HG03103 (cell line): Measurements from ENCODE around the gene OXCT1.
A peak's percentile ranks its signal among the peaks of the same experiment; 100 is the strongest.
"Not testable (repeated sequence)": the region's sequence is repeated elsewhere in the genome, so short reads cannot be mapped to it uniquely, and the experiment has no call there.

Experiments used
- ATAC-seq: cut with Tn5 transposase; IDR thresholded peaks from one replicate; pipeline ENCODE4 v1.9.1; 2021; ENCODE audit warnings: low read depth; ENCODE audit not compliant: unreplicated experiment

Gene OXCT1

DNA sequence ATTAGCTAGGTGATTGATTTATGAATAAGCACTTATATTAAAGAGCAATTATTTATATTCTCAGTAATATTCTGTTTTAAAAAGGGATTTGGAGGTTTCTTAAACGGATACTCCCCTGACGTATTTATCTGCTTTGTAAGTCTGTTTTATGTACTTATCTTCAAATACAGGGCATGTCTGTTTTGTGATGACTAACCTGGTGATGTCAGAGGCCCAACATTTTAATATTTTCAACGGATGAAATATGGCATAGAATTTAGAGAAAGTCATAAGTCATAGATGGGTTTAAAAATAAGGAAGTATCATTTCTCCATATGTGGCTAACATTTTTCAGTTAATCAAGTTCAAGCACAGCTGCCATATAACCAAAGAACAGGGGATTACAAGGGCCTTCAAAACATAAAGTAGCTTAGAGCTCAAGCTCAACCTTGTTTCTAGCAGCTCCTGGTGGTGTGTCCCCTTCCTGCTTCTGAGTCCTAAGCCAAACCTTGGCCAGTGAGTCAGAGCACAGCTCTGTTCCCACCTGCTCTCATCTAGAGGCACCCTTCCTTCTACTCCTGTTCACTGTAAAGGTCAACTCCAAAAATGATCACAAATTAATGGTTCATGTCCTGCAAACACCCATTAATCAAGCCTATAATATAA, 131.4 kb downstream of the OXCT1 start:
- no peak for ATAC-seq

DNA sequence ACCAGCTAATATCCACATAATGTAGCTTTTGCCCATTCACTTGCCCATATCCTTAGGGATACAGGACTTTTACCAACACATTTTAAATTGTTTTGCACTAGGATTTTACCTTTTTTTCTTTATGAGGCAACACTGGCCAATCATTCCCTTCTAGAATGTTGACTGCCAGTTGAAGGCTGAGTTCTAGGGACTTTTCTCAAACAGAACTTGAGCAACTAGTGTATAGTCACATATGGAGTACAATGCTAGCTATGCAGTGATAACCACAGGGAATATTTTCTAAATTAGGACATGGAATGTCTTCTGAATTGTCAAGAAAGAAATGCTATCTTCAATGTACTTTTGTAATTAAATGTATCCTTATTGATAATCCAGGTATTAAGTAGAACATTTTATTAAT, 133.6 kb downstream of the OXCT1 start:
- ATAC-seq: no peak

DNA sequence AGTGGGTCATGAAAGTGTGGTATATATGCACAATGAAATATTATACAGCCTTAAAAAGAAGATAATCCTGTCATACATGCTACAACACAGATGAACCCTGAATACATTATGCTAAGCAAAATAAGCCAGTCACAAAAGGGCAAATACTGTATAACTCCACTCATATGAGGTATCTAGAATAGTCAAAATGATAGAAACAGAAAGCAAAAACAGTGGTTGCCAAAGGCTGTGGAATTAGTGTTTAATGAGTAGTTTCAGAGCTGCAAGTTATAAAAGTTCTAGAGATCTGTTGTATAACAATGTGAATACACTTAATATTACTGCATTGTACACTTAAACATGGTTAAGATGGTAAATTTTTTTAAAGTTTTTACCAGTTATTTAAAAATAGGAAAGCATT, 135.0 kb downstream of the OXCT1 start:
- no peak for ATAC-seq

DNA sequence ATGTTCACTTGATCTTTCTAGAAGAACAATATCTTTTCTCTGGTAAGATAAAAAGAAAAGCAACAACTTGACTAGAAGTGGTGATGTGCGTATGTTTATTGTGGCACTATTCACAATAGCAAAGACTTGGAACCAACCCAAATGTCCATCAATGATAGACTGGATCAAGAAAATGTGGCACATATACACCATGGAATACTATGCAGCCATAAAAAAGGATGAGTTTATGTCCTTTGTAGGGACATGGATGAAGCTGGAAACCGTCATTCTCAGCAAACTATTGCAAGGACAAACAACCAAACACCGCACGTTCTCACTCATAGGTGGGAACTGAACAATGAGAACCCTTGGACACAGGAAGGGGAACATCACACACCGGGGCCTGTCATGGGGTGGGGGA, 140.8 kb downstream of the OXCT1 start:
- ATAC-seq: not testable (repeated sequence)

DNA sequence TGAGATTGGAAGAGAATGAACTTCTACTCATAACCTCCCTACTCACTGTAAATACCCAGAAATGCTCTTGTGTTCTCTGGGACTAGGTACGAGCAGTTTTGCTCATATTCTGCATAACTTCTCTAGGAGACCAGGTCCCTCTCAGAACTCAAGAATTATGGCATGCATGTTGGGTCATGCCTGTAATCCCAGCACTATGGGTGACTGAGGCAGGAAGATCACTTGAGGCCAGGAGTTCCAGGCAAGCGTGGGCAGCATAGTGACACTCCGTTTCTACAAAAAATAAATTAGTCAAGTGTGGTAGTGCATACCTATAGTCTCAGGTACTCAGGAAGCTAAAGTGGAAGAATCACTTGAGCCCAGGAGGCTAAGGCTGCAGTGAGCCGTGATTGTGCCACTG, 141.9 kb downstream of the OXCT1 start:
- ATAC-seq: no peak

DNA sequence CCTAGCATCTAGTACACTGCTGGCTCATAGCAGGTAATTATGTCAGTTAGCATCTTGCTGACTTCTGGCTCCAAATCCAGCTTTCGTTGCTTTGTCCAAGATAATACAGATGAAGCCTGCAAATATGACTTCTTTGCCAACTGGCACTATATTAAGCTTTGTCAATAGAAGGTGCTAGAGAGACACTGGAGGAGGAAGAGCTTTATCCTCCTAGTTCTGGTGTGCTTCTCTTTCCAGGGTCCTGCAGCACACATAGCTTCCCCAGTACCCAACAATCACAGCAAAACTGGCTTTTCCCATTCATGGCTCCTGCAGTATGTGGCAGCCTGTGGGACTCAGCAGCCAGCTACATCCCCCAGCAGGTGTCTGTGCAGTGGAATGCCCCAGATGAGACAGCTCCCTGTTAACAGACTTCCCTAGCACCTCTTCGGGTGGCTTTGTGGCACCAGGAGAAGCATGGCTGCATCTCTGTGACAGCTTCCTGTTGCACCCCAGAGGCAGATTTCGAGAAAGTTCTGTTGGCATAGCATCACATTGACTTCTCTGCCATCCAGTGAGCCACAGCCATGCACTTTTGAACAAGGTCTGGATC, 147.8 kb downstream of the OXCT1 start:
- ATAC-seq: no peak

DNA sequence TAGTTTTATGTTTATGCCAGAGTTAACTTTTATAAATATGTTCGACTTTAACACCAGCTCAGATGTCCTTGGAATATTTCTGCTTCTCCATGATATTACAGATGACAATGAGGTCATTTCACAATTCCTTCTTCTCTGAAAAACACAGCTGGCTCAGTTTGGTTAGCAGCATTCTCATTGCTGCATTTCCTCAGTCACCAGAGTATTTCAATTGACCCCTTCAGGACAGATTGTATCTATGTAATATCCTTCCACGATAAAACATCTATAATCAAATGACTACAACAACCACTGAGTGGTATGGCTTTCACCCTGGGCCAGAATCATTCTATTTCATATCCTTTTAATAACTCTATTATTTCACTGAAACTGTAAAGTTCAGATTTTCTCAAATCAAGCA, 148.7 kb downstream of the OXCT1 start:
- no peak for ATAC-seq

DNA sequence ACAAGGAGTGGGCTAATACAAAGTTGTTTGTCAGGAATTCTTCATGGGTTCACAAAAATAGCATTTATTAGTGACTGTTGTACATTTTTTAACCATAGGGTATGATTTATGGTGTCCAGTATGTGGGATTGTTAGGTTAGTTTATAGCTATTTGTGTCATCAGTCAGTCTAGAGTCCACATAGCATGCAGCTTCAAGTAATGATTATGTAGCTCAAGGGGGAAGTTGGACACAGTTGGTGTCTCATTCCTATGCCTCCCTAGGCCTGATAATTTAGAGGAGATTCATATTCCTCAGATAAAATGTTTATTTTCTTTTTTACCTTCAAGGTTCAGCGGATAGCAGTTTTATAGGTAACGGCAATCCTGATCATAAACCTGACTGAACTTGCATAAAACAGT, 153.8 kb downstream of the OXCT1 start:
- ATAC-seq: no peak

DNA sequence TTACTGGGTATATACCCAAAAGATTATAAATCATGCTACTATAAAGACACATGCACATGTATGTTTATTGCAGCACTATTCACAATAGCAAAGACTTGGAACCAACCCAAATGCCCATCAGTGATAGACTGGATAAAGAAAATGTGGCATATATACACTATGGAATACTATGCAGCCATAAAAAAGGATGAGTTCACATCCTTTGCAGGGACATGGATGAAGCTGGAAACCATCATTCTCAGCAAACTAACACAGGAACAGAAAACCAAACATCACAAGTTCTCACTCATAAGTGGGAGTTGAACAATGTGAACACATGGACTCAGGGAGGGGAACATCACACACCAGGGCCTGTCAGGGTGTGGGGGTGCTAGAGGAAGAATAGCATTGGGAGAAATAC, 155.8 kb downstream of the OXCT1 start:
- not testable (repeated sequence) for ATAC-seq

DNA sequence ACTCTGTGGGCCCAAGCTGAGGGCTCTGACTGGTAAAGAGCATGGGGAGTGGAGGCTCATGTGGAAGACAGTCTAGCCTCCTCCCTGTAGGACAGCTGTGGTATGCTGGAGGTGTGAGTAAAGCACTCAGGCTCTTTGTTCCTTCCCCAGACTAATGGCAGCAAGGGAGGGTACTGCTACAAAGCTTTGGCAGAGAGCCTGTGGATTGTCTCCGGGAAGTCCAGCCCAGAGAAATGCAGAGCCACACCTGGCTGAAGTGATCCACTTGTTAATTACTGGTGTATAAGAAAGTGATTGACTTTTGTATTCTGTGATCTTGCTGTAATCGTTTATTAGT, 161.7 kb downstream of the OXCT1 start:
- no peak for ATAC-seq

DNA sequence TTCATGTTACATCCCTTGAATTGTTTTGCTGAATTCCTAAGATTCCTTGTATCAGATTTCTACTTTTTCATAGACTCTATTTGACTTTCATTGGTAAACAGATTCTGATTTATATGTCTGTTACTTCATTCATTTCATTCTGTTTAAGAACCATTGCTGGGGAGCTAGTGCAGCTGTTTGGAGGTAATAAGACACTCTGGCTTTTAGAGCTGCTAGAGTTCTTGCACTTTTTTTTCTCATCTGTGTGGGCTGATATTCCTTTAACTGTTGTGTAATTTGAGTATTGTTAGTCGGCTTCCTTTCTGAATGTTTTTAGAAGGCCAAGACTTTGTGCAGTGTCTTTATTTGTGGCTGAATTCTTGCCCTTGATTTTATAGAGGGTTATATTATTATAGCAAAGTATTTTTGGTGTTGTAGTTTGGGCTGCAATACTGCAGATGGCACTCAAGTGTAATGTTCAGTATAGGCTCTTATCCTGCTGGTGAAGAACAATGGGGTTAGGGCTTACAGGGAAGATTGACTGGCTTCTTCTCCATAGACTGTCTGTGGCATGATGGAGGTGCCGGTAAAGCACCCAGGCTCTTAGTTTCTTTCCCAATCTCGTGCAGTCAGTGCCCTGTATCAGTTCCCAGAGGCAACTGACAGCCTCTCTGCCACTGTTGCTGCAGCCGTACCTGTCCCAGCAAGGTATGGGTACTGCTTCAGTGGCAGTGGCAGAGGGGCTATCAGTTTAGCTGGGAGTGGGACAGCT, 162.2 kb downstream of the OXCT1 start:
- ATAC-seq: peak; percentile 73

DNA sequence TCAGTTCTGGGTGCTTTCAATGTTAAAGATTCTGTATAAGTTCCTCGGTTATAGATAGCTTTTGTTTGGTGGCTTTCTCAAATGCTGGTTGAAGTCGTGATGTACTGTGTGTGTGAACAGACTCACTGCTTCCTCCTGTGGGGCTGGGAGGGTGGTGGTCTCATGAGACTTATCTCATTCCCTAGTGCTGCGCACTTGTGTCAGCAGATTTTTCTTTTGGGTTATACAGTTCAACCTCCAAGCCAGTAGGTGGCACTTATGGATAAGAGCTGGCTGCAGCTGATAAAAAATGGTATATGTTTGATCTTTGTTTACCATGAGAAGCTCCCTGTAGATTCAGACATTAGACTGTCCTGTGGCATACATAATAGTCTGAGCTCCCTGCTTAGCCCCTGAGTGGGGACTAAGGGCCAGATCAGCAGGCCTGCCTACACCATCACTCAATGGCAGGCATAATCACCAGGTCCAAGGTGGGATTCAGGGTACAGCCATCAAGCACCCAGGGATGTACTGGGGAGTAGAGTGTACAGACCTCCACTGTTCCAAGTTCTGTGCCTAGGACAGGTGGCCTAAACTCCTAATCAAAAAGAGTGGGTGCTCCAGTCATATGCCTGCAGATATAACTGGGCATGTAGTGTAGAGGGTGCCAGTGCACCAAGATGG, 174.2 kb downstream of the OXCT1 start:
- ATAC-seq: peak; percentile 74

DNA sequence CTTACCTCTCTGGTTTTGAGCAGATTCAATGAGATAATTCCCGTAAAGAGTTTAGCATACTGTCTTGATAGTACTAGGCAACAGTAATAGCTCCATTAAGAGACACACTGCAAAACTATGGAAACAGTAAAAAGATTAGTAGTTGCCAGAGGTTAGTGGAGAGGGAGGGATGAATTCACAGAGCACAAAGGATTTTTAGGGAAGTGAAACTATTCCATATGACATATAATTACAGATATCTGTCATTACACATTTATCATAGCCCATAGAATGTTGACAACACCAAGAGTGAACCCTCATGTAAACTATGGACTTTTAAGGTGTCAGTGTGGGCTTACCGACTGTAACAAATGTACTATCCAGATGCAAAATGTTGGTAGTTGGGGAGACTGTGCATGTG, 183.5 kb downstream of the OXCT1 start:
- no peak for ATAC-seq

DNA sequence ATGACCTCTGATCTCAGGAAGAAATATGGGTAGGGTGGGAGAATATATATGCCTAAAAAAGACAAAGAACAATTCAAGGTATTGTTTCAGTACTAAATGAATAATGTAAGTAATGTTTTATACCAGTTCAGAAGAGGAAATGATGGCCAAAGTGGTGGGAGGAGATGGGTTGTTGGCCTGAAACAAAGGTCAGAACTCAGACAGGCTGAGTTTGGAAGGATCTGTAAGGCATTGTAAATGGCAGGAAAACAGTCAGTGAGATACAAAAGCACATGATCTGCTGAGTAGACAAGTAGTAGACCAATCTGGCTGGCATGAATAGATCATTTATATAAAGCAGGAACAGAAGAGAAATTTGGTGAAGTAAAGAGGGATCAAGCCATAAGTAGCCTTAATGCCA, 184.0 kb downstream of the OXCT1 start:
- ATAC-seq: no peak

DNA sequence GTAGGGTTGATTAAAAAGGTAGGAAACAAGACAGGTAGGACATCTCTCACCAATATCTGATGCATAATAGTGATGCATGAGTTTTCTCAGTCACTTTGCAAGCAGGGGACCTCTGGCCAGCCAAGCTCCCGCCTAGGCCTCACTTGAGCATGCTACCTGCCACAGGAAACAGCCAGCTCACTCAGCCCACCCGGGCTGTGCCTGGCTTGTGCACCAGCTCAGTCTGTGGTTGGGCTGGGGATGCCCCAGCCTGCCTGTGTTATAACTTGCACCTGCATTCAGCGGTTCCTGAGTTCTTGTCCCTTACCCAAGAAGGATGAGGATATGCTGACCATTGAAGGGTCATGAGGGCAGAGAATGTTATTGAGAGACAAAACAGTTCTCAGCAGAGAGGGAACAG, 187.0 kb downstream of the OXCT1 start:
- ATAC-seq: no peak

DNA sequence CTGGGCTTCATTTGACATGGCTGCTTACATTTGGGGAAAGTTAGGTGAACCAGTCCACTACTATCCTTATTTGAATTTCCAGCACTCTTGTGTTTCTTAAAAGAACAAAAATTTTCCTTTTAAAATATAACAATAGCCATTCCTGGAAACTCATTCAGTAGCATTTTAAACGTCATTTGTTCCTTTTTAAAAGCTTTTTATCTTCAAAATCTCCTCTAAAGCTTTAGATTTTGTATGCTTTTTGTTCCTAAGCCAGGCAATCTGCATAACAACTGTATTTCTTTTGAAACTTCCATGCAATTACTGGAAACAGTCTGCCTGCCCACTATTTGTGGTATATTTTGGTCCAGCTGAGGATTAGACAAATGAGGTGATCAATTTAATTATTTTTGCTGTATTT, 187.6 kb downstream of the OXCT1 start:
- ATAC-seq: no peak

DNA sequence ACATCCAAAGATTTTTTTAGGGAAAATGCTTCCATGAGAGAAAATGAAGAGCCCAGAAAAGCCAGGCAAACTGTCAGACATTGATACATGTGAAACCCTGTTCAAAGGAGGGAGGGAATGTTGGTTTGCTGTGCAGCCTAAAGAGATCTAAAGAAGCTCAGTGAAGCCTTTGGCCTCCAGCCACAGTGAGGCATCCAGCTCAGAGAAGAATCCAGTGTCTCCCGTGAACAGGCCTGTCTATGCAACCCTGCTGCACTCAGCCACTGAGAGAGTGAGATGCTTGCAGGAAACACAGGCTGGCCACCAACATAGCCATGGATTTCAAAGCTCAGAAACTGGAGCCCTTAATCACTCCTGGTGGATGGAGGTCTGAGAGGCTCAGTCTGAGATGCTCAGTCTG, 188.4 kb downstream of the OXCT1 start:
- no peak for ATAC-seq
